ENCODE data around the gene TGFB1.
"Not testable (repeated sequence)": the region's sequence is repeated elsewhere in the genome, so short reads cannot be mapped to it uniquely, and the experiment has no call there.

Gene TGFB1

DNA sequence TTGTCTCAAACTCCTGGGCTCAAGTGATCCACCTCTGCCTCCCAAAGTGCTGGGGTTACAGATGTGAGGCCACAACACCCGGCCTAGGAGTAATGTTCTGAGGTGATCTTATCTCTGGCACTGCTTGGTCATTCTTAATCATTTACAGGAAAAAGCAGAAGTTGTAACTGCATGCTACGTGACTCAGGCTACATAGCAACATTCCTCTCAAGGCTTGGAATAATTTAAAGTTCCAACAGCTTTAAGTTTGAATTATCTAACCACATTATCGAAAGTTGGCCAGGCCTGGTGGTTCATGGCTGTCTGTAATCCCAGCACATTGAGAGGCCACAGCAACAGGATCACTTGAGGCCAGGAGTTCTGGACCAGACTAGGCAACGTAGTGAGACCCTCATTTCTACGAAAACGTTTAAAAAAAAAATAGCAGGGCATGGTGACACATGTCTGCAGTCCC lies 14.2 kb upstream of the TGFB1 start:
- DNase-seq = no peak

DNA sequence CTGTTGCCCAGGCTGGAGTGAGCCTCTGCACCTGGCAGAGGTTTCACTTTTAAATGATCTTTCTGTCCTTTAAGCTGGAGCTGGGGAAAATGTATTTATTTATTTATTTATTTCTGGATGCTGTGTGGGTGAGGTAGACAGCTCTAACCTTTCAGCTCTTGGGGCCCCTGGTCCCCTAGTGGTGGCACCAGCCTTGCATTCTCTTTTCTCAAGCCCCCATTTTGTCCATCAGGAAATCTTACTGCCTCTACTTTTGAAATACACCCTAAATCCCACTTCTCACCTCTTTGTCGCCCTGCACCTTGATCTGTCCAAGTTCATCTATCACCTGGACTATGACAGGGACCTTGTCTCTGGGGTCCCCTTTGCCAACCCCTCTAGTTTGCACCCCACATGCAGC lies 12.4 kb upstream of the TGFB1 start:
- no peak for DNase-seq

DNA sequence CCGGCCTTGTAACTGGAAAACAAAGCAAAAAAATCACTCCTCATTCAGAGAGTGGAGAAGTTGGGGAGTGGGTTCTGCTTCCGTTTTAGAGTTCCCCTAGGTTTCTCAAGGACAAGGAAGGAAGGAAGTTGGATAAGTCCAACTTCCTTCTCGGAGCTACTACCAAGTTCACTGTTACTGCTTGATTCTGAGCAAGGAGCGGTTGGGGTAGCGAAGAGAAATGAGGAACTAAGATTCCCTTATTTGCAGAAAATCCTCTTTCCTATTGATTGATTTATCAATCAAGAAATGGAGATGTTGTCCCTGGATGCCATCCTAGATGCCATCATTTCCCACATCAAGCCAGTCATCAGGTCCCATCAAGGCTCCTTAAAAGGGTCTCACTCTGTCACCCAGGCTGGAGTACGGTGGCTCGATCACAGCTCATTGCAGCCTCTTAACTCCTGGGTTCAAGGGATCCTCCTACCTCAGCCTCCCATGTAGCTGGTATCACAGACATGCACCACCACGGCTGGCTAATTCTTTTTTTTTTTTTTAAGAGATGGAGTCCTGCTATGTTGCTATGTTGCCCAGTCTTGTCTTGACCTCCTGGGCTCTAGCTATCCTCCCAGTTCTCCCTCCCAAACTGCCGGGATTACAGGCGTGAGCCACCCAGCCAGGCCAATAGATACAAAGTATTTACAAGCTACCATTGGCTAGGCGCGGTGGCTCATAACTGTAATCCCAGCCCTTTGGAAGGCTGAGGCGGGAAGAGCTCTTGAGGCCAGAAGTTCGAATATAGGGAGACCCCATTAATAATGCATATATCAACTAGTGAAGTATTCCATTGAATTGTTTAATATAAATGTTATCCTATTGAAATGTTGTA lies 11.0 kb upstream of the TGFB1 start:
- DNase-seq = no peak

DNA sequence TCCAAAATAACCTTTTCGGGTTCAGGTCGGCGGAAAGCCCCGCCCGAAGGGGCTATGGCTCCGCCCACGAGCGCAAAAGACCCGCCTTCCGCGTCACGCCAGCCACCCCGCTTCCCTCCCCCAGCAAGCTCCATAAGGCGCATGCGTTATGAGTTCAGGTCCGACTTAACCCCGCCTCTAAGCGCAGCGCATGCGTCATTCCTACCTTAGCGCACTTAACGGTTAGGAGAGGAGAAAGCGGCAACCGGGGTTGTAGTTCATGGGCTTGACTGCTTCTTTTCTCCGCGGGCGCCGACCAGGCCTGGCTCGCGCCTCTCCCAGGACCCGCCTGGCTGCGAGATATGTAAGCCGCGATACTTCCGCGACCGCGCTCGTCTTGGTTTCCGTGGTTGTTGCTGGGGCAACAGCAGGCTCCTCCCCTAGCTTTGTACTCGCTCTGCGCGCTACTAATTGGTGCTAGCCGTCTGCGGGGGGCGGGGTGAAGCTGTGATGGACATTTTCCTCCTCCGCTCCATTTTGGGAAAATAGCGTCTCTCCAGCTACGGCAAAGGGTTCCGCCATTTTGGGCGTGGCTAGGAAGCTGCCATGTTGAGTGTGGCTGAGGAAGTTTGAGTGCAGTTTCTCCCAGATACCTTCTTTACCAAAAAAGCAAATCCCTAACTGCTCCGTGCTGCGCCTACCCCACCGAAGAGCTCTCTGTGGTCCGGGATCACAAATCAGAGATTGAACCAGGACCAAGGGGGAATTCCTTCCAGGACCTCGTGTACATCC lies 10.2 kb upstream of the TGFB1 start, which contains the start of gene B9D2:
TSS of gene B9D2 (minus strand) at position 397 of the 771 bp plus-strand sequence. CDS start 630 bp downstream, outside the sequence.
- DNase-seq = peak; percentile 87 to 99 (median 98)

DNA sequence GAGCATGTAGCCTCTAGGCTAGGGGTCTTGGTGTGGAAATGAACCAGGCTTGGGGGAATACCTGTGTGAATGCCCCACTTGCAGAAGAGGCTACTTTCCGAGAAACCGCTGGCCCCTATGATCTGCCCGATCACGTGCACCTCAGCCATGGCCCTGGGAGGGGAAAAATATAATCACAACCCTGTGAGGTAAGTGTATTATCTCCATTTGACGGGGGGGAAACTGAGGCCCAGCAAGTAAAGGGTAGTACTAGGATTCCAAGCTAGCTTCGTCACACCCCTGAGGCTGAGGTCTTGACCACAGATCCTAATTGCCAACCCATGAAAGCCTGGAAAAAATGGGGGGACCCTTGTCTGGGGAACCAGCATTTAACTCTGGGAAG lies 9.6 kb upstream of the TGFB1 start:
- no peak for DNase-seq

DNA sequence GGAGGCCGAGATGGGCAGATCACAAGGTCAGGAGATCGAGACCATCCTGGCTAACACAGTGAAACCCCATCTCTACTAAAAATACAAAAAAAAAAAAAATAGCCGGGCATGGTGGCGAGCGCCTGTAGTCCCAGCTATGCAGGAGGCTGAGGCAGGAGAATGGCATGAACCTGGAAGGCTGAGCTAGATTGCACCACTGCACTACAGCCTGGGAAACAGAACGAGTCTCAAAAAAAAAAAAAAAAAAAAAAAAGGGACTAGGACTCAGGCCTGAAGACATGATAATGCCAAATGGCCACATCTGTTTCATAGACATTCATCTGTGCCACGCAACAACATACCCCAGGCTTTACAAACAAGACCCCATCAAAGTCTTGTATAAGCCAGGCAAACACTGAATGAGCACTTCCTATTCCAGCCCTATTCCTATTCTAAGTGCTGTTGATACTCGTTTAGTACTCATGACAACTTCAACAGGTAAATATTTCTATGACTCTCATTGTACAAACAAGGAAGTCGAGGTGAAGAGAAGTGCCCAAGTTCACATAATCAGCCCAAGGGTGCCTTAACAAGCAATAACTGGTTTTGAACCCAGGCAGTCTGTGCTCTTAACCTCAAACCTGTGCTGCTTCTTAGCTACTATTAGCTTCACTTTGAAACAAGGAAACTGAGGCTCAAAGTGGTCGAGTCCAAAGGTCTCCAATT lies 8.6 kb upstream of the TGFB1 start:
- no peak for DNase-seq

DNA sequence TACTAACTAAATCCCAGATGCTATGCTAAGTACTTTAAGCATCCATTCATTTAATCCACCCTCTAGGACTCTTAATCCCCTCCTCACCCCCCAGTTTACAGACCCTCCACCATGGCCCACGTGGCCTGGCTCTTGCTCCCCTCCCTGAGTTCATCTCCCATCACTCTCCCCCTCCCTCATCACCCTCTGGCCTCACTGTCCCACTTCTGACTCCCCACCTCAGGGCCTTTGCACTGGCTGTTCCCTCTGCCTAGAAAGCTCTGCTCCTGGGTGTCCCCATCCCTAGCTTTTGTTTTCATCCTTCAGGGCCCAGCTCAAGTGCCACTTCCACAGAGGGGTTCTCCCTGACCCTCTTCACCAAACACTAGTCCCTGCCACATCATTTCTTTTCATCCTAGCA lies 6.0 kb upstream of the TGFB1 start:
- no peak for DNase-seq

DNA sequence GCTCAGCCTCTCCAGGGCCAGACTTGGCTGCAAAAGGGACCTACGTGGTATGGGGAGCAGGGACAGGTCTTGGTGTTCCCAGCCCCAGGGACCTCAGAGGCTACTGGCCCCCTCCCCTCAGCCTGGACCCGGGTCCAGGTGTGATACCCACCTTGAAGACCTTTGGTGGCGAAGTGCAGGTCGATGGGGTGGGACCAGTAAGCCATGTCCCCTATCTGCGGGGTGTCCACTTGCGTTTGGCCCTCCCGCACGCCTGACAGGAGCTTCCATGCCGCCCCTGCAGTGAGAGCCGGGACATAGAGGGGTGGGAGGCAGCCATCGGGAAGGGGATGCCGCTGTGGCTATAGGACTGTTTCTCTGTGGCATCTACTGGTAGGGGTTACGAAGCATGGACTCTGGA lies 4.0 kb upstream of the TGFB1 start:
- no peak for DNase-seq

DNA sequence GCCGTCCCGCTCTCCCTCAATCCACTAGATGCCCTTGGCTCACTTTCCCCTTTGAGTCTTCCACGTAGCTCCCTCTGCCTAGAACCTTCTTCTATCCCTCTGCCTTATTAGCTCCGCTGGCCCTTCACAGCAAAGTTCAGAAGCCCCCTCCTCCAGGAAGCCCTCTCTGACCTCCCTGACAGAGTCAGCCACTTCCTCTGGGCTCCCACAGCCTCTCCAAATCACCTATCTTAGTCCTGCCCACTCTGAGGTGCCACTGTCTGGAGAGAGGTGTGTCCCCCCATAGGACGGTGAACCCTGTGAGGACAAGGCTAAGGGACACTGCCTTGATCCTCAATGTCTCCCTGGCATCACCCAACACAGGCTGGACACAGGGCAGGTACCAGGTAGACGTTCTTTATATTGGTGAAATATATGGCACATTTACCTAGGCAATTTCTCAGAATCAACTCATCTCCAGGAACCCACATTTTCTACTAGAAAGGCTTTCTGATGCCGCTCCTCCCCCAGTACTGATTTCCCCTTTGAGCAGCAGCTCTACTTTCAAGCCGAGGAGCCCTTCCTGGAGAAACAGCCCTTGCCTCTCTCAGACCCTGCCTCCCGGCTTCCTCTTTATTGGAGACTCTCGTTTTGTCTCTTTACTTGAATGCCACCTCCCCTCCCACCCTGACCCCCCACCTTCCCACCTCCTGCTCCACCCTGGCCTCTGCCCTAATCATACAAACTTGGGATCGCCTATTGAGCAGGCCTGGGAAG lies 3.4 kb upstream of the TGFB1 start:
- no peak for DNase-seq

DNA sequence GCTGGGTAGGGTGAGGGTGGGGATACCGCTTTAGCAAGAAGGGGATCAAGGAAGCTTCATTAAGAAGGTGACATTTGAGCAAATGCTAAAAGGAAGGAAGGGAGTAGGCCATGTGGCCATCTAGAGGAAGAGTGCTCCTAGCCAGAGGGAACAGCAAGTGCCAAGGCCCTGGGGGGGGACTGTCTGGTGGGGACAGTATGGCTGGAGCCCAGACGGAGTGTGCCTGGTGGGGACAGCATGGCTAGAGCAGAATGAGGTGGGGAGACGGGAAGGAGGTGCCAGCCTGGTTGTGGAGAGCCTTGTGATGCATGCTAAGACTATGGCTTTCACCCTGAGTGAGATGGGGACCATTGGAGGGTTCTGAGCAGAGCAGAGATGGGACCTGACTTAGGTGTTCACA lies 2.1 kb upstream of the TGFB1 start:
- DNase-seq = no peak

DNA sequence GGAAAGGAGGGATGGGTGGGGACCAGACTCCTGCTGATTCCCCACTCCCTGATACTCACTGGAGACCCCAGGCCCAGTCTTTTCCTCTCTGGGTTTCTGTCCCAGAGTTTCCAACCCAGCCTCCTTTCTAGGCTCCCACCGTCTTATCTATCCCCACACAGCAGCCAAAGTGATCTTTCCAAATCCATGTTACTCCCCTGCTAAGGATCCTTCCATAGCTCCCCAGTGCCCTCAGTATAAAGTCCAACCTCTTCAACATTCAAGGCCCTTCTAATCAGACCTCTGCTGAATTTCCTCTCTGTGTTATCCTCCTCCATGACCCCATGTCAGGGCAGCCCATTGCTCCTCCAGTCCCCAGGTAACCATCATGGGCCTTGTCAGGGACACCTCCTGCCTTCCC lies 1.3 kb upstream of the TGFB1 start:
- no peak for DNase-seq

DNA sequence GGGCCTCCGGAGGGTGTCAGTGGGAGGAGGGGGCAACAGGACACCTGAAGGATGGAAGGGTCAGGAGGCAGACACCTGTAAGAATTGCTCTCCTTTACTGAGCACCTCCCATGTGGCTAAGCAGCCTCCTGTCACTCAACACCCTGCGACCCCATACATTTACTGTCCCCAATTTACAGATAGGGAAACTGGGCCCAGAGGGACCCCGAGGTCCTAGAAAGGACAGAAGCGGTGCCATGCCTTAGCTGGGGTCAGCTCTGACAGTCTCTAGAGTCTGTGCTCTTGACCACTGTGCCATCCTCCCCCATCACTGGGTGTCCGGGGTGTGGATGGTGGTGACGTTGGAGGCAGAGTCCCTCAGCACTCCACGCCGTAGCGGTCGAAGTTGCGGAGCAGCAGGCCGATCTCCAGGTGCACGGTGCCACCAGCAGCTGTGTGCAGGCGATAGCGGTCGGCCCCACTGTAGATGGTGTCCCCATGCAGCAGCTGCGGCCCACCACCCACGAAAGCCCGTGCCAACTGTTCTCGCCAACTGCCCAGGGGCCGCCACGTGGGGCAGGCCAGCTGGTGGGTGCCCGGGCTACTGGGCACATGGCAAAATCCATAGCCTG lies 726 bp upstream of the TGFB1 start:
- no peak for DNase-seq

DNA sequence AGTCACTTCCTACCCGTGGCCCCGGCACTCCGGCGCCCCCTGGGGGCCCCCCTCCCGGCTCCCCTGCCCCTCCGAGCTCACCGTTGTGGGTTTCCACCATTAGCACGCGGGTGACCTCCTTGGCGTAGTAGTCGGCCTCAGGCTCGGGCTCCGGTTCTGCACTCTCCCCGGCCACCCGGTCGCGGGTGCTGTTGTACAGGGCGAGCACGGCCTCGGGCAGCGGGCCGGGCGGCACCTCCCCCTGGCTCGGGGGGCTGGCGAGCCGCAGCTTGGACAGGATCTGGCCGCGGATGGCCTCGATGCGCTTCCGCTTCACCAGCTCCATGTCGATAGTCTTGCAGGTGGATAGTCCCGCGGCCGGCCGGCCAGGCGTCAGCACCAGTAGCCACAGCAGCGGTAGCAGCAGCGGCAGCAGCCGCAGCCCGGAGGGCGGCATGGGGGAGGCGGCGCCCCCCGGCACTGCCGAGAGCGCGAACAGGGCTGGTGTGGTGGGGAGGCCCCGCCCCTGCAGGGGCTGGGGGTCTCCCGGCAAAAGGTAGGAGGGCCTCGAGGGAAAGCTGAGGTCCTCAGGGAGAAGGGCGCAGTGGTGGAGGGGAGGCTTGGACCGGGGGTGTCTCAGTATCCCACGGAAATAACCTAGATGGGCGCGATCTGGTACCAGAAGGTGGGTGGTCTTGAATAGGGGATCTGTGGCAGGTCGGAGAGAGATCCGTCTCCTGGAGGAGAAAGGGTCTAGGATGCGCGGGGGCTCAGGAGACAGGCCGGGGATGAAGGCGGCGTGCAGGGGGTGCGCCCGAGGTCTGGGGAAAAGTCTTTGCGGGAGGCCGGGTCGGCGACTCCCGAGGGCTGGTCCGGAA lies 885 bp downstream of the TGFB1 start:
- peak in 8 of 14 donors; percentile 11 to 60 (median 24) for DNase-seq

DNA sequence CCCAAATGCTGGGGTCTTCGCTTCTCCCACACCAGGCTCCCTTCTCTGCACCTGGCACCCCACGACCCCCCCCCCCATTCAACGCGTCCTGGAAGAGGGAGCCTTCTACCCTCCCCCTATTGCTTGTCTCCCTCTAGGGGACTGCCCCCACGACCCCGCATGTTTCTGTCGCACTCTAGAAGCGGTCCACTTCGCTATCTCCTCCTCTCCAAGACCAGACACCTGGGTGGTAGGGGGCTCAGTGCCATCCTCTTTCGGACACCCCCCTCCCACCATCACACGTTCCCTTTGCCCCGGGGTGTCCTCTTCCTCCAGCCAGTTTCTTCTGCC lies 1.5 kb downstream of the TGFB1 start:
- DNase-seq = no peak

DNA sequence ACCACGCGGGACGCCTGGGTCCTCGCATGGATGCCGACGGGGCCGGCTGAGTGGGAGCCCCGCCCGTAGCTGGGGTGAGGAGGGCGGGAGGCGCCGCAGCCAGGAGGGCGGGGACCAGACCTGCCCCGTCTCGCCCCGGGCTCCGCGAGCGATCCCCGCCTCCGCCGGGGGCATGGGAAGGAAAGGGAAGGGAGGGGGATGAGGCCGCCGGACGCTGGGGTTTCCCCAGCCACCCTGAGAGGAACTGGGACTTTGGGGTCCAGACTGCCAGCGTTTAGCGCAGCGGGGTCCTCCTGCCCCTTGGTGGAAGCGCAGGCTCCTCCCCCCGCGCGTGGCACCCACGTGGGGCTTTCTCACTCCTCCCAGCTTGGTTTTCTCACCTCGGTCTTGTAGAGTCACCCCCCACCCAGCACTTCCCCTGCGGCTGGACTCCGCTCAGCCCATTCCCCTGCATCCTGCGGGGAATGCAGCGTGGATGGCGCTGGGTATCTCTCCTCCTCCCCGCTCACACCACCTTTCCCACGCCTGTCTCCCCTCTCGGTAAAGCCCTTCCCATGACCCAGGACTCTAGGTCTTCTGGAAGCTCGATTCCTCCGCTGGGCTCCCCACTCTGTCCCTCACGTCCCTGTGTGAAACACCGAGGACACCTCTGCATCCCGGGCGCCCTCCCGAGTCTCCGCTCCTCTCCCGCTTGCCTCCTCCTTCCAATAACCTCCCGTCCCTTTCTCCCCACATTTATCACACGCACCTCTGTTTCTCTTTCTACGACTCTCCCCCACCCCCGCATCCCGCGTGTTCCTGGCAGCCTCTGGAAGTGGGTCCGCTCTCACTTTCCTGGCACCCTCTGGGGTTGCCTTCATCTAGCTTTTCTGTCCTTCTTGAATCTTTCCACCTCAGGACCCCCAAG lies 2.1 kb downstream of the TGFB1 start:
- DNase-seq = peak in 10 of 14 donors; percentile 16 to 68 (median 42)

DNA sequence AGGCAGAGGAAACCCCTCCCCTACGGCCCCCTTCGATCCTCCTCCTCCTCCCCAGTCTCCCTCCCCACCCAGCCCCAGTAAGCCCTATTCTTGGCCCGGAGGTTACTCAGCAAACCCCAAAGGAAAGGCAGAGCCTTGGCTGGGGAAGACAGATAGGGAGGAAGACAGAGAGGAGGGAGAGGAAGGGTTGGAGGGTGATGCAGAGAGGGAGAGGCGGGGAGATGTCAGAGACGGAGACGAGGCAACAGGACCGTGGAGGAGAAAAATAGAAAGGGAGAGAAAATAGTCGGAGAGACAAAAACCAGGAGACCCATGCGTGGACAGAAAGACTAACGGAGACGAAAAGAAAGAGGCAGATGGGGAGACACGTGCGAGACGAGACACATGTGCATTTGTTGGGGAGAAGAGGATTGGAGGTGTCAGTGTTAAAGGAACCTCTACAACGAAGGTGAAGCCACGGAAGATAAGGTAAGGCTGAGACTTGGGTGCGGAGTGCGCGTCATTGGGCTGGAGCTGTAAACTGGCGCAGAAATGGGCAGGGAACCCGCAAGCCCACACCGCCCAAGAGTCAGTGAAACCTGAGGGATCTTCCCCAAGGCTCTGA lies 2.9 kb downstream of the TGFB1 start:
- no peak for DNase-seq

DNA sequence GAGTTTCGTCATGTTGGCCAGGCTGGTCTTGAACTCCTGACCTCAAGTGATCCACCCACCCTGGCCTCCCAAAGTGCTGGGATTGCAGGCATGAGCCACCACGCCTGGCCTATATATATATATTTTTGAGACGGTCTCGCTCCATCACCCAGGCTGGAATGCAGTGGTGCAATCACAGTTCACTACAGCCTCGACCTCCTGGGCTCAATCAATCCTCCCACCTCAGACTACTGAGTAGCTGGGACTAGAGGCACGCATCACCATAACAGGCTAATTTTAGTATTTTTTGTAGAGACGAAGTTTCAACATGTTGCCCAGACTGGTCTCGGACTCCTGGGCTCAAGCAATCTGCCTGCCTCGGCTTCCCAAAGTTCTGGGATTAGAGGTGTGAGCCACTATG lies 6.8 kb downstream of the TGFB1 start:
- DNase-seq = not testable (repeated sequence)

DNA sequence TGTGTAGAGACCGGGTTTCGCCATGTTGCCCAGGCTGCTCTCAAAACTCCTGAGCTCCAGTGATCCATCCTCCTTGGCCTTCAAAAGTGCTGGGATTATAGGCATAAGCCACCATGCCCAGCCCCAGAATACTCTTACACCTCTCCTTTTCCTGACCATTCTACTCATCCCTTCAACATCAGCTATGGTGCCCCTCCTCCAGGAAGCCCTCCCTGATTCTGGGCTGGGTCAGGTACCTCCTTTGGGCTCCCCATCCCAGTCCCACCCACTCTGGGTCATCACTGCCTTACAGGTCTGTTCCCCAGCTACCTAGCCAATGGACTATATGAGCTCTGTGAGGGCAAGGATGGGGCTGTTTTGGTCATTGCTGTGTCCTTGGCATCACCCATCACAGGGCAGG lies 9.6 kb downstream of the TGFB1 start:
- DNase-seq = no peak
